Activated T-cell treated with anti-CD3 and anti-CD28 coated beads for 48 hours (primary cell): ENCODE results near the gene SARDH.

Experiments
- DNase-seq: peaks from one replicate; pipeline ENCODE4 v3.0.0-alpha.2; 2020; ENCODE audit warnings: low read depth

Gene SARDH

DNA sequence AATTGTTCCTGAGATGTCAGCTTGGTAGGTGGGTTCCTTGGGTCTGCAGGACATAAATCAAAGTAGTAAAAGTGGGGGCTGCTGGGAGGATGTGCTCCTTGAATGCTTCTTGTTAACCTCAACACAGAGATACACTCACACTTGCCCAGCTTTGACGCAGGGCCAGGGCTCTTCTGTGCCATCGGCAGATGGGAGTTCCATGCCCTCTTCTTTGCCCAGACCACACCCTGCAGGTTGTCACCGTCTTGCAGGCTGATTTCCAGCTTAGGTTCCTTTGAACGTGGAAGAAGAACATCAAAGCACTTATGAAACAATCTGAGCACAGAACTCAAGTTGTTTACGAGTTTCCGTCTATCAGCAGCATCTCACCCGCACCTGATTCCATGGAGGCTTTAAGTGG is 91.0 kb downstream of the SARDH start:
- DNase-seq = no peak

DNA sequence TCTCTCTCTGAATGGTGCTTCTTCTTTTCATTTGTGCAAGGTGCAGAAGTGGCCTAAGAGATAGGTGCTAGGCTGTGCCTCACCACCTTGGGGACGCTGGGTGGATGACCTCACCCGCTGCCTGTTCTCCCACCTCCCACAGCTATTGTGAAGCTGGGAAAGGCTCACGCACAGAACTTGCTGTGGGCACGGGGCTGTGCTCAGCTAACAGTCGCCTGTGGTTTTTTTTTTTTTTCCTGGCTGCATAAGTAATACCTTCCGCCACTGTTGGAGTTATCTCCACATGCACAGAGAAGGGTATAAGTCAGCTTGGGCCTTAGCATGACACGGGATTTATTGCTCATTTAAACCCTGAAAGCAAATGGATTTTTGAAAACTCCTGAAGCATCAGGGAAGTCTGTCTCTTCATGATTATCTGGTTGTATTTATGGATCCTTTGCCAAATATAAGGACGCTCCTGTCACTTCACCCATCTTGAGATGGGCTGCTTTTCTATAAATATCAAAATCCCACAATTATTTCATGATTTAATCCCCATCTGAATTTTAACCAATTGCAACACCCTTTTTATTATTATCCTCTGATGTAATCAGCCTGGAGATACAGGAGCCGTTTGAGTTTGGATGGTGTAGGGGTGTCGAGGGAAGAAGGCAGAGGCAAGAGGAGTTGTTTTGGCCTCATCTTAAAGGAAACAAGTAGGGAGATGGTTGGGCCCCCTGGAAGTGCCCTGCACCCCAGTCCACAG is 93.0 kb downstream of the SARDH start:
- DNase-seq = no peak

DNA sequence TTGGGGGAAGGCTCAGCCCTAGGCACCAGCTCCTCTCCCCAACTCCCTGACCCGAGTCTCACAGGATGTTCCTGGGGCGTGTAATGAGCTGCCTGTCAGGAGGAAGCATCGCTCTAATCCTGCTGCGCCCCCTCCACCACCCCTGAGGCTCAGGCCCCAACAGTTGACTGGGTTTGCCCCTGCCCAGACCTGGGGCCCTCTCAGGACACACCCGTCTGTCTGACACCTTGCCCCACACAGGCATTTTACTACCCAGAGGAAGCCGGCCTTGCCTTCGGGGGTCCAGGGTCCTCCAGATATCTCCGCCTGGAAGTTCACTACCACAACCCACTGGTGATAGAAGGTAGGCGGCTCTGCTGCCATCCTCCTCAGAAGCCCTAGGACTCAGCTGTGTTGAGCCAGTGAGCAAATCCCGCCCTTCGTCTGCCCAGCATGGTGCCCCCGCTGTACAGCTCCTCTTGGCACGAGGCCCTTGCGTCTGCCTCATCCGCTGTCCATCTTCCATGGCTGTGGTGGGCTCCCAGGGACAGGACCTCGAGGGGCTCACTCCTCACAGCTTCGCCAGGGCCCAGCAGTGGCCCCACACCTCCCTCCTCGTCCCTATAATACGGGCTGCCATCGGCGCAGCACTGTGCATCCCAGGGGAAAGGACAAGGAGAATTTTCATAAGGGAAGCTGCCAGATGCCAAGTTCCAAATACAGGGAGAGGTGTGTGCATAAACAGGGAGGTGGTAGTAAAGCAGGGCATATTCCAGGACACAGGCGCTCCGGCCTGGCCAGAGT is 94.0 kb downstream of the SARDH start:
- DNase-seq = no peak

DNA sequence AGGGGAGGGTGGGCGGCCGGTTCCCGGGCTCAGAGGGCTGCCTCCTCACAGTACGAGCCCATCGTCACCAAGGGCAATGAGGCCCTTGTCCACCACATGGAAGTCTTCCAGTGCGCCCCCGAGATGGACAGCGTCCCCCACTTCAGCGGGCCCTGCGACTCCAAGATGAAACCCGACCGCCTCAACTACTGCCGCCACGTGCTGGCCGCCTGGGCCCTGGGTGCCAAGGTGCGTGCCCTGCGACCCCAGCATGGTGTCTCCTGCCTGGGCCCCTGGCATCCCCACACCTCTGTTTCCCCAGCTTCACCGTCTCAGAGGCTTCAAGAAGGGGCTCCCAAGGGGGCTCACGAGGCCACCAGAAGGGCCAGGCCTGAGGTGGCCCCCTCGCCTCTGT is 94.8 kb downstream of the SARDH start:
- no peak for DNase-seq

DNA sequence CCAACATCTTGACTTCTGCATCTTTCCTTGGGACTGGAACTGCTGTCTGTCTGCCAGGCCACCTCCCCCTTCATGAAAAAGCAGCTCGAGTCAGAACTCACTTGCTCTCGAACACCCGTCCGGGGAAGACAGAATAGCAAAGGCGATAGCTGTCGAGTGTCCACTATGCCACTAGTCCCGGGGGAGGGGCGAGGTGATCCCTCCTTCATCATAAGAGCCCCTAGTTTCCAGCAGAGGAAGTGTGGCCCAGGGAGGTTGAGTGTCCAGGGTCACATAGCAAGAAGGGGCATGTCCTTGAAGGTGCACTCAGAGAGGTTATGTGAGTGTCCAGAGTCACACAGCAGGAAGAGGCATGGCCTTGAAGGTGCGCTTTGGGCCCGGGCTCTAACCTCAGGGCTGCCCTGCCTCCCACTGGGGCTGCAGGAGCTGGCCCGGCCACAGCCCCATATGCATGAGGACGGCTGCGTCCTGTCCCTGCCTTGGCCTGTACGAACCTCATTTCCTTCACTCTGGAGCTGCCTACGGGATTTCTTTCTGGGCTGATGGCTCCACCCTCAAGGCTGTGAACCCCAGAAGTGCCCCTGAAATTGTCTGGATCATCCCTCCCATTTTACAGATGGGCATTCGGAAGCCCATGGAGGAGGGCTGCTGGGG is 95.3 kb downstream of the SARDH start:
- DNase-seq = no peak

DNA sequence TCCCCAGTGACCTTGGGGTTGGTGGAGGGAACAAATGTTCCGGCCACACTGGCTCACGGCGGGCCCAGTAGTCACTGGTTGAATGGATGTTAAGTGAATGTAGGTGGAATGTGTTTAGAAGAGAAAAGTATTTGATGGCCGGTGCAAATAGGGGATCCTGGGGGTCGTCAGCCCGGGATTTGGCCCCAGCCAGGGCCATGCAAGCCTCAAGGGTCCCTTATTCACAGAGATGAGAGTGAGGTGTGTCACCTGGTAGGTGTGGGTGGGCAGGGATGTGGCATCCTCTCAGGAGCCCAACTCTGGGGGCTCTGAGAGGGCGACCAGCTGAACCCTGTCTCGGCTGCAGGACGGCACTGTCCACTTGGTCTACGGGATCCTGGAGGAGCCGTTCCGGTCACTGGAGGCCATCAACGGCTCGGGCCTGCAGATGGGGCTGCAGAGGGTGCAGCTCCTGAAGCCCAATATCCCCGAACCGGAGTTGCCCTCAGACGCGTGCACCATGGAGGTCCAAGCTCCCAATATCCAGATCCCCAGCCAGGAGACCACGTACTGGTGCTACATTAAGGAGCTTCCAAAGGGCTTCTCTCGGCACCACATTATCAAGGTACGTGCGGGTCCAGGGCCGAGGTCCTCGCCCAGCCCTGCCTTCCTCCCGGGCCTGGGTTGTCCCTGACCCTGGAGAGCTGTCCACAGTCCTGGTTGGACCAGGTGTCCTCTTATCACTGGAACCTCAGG is 96.1 kb downstream of the SARDH start:
- DNase-seq = no peak

DNA sequence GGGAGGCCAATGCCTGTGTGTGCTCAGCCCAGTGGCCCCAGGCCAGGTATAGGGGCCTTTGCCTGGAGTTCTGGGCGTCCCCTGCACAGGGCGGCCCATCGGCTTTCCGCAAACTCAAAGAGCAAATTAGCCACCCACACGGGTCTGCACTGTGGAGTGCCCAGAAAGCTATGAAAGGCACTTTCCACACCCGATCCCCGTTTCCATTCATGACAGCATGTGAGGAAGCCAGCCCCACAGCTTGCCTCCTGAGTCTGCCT is 96.8 kb downstream of the SARDH start:
- DNase-seq = no peak

DNA sequence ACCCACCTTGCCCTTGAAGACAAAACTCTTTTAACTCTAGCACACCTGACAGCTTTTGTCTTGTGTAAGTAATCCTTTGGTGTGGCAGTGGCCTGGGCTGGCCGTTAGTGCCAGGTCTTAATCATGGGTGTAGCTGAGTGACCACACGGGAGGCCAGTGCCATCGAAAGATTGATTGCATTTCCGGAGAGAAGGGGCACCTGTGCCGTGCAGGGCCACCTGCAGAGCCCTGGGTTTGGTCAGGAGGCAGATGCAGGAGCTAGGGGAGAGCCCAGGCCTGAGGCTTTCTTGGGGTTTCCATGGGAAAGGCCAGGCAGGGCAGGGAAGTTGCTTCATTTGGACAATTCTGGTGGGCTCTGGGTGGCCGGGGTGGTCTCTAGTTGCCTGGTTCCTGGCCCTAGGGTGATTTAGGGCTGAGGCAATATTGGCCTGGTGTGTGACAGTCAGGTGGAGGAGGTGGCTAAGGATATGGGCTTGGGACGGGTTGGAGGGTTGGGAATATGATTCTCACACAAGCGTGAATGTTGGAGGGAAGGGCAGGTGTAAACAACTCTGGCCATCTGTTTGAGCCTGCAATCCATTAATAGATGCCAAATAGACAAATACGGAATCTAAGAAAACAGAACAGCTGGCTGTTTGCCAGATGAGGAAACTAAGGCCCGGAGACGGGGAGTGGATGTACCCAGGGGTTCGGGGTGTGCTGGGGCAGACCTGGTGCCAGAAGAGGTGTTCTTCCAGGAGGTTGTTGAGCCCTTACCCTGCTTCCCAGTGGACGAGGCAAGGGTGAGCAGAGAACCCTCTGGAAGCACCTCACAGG is 97.4 kb downstream of the SARDH start:
- no peak for DNase-seq

DNA sequence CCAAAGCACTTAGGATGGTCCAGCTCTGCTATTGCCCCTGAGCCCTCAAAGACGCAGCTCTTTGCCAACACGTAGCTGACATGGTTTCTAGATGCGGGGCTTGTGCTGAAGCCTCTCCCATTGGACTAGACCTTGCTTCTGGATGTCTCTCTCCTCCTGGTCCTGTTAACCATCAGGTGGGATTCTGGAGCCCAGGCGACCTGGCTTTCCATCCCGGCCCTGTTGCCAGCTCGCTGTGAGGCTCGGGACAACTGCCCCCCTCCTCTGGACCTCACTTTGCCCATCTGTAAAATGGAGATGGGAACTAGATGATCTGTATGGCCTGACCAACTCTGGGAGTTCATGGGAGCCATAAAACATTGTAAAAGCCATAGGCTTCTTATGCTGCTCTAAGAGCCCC is 98.0 kb downstream of the SARDH start:
- DNase-seq = no peak

DNA sequence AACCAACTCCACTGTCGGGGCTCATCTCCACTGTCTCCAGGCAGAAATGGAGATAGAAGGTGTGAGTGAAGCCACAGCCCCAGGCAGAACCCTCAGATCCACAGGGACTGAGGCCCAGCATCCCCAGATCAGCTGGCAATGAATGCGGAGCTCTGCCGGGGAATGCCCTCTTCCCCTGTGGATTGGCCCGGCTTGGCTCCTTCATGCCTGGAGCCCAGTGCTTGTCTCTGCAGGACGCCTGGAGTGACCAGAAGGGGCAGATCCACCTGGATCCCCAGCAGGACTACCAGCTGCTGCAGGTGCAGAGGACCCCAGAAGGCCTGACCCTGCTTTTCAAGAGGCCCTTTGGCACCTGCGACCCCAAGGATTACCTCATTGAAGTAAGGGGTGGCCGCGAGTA is 98.5 kb downstream of the SARDH start:
- no peak for DNase-seq

DNA sequence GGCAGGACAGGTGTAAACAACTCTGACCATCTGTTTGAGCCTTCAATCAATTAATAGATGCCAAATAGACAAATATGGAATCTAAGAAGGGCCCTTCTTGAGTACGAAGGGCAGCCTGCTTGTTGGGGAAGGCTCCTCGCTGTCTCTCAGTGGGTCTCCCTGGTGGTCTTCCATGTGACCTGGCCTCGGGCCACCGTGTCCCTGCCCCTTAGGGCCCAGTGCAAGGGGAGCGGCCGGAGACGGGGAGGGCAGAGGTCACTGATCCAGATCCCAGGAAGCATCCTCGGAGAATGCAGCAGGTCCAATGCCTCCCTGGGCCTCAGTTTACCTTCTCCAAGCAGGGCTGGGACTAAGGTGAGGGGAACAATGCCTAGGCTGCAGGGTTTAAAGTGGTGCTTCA is 99.4 kb downstream of the SARDH start:
- no peak for DNase-seq

DNA sequence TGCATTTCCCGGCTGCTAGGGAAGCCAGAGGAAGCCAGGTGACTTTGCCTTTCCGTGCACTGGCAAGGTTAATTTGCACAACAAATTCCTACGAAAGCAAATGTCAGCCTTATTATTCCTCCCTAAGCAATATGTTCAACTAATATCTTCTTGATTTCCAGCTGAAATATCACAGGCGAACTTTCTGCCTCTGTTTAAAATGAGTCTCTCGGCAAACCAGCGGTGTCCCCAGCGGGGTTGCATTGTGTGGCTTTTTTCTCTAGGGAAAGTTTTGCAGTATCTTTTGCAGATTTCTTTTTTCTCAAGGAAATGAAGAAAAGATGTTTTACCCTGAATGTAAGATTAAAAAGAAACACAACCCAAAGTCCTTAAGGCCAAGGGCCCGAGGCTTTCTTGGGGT is 100.1 kb downstream of the SARDH start:
- DNase-seq = no peak

DNA sequence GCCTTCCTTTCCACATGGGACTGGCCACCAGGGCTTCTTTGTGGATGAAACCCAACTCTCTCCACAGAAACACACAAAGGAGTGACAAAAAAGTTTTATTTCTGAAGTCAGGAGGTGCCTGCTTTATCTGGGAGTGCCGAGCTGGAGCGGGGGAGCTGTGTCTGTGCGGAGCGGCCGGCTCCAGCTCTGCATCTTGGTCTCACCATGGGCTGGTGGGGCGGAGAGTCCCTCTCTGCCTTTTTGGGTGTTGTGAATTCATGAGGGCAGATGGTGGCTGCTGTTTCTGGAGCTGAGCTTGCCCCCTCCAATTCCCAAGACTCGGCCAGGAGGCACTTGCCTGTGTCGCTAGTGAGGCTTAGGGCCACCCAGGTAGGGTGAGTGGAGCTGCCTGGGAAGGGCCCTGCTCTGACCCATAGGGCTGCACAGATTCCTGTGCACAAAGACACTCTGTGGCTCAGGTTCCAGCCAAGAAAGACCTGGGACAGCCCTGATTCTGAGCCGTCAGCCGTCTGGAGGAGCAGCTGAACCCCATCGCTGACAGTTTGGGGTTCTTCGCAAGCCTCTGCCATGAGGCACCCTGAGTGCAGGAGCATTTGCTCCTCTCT is 100.6 kb downstream of the SARDH start:
- DNase-seq = no peak

DNA sequence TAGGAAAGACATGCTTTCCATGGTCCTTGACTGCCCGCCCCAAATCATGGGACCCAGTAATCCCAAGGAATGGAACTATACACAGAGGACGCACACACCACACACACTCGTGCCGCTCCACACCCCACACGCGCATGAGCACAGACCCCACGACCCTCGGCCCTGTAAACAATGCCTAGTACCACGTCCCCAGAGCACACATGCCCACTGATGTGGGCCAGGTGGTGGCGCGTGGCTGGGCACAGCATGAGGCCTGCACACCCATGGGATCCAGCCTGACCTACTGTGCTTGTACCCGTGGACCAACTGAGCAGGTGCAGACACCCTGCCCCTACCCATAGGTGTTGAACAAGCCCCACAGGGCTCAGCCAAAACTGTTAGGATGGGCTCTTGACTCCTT is 101.2 kb downstream of the SARDH start:
- DNase-seq = no peak

DNA sequence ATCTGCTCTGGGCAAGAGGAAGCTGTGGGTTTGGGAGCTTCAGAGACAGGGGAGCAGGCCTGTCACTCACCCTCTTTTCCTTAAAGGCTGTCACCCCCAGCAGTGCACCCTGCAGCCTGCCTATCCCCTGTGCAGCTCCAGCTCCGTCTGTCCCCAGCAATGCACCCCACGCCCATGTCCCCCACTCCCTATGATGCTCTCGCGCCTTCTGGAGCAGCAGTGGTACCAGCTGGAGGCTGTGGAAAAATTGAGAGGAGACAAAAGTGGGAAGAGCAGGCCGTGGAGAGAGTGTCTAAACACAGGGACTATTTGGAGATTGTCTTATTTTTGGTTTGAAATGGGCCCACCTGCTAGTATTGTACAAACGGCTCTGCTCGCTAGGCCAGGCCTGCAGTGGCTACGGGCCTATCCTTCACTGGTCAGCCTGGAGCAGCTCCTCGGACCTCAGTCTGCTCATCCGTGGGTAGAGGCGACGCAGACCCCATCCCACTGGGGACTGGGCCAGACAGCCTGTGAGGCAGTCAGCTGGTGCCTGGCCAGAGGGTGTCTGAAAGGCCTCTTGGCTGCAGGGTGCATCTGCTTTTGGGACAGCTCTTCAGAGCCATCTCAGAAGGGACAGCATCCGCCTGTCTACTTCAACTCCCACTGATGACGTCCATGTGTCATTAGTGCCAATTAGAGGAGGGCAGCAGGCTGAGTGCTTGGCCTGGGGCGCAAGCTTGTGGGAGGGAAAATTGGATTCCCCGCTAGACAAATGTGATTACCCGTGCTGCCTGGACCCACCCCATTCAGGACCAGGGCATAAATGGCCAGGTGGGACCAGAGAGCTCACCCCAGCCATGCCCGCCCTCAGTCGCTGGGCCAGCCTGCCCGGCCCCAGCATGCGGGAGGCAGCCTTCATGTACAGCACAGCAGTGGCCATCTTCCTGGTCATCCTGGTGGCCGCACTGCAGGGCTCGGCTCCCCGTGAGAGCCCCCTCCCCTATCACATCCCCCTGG is 102.3 kb downstream of the SARDH start, which contains the start of gene DBH:
Gene DBH (plus strand): TSS at position 831 of the 999 bp plus-strand sequence. CDS start 9 bp downstream, at position 840.
- no peak for DNase-seq

DNA sequence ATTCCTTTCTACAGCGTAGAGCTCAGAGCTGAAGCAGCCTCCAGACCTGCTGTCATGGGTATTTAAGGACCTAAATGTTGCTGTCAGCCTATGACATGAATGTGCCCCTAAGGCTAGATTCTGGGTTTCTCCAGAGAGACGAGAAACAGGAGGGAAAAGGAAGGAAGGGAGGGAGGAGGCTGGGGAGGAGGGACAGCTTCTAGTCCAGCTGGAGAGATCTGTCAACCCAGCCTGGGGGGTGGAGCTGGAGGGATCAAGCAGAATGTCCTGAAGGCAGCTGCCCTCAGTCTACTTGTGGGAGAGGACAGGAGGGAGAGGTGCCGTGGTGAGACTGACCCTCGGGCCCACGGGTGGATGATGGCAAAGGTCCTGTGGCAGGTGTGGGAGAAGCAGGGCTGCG is 103.1 kb downstream of the SARDH start:
- no peak for DNase-seq

DNA sequence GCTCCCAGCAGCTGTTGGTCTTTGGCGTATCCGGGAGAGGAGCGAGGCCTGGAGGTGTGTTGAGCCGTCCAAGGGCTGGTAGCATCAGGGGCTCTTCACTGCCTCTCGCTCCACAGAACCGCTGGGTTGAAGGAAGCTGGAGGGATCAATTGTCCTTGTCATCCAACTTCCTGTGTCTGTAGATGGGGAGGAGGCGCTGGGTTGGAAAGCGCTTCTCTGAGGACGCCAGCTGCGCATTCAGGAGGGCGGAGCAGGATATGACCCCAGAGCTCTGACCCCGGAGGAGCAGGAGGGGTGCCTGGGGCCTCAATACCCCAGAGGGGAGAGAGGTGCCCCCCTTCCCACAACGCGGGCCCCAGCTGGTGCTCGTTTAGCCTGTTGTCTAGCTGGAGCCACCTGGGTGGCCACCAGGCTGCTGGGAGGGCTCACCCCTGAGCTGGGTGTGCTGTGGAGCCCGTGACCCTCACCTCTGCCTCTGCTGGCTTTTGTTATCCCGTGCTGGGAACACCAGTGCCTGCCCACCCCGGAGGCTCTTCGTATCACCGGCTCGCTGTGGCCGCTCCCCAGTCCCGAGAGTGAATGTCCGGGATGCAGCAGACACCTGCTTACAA is 104.0 kb downstream of the SARDH start:
- no peak for DNase-seq

DNA sequence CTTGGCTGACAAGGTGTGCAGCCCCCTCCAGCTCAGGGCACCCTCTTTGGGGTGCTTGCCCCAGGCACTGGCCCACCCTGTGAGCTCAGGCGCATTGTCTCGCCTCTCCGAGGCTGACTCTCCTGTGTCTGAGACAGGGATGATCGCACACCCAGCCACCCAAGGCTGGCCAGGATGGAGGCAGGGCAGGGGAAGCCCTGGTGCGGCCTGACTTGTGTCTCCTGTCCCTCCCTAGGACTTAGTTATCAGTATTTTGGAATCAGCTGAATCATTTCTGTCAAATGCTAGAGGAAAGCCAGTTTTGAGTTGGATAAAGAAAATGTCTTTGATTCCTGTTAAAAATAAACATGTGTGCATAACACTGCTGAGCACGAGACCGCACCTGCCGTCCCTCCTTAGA is 104.5 kb downstream of the SARDH start:
- no peak for DNase-seq

DNA sequence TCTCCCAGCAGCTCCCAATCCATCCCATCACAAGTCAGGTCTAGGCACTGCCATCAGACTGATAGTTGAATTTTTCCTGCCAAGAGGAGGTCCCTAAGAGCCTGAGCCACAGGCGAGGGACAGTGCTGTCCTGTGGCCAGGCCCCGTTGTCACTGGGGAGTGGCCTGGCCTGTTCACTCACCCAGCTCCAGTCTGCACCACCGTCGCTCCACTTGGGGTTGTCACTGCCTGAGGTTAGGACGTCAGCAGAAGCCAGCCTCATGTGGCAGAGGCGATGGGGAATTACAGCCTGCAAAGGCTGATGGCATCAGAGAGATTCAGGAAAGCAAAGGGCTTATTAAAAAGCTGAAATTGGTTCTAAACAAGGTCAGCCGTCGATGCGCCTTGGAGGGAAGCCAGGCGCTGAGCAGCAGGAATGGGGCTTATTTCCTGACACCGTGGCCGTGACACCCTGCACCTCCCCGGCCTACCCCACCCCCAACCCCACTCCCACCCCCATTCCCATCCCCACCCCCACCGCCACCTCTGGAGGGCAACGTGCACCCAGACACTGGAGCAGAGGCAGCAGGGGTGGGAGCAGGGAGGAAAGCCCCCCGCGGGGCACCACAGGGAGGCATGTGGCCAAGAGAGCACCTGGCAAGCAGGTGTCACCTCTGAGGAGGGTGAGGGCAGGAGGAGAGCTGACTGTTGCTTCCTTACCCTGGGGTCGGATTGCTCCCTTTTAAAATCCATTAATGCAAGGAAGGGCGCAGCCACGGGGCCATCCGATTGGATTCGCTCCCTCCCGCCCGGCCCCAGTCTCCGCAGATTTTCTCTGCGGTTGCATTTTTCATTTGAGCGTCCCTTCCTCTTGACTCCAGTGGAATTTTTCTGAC is 105.1 kb downstream of the SARDH start:
- DNase-seq = no peak
